ENCODE measurements around the gene NUDT13. TPM values are rescaled to one million over a fixed set of nuclear protein-coding genes. Genes with fewer than 3 reads are reported as not detected.
A peak's percentile ranks its signal among the peaks of the same experiment; 100 is the strongest.

Gene NUDT13
- total RNA-seq, 1 donor from 2014 or later, result 3.4 TPM

GRCh38 chr10:73166972-73167371 is 56.7 kb downstream of the NUDT13 start:
- Mint-ChIP-seq H3K4me1 (peaks cover 28% of the 10 kb centered on the region), H3K27me3 (ENCODE audit: low read depth) (no peaks in the 10 kb centered on the region), H3K9me3 (no peaks in the 10 kb centered on the region), H3K36me3 (ENCODE audit: low read depth) (peaks cover 13% of the 10 kb centered on the region), H3K4me3 (peak overlapping the region; percentile 100), H3K27ac (ENCODE audit: unreplicated experiment) (peak overlapping the region; percentile 100)
- TF ChIP-seq CTCF (conservative IDR thresholded peaks at IDR 0.05), result no peak
- DNase-seq (ENCODE audit: low read depth, low spot score), result no peak

- TF ChIP-seq CTCF (conservative IDR thresholded peaks at IDR 0.05), result no peak
- H3K4me3 Mint-ChIP-seq, result peak overlapping the region; percentile 100
- no peaks in the 10 kb centered on the region for H3K27me3 Mint-ChIP-seq (ENCODE audit: low read depth)
- DNase-seq (ENCODE audit: low read depth, low spot score), result no peak
- H3K36me3 Mint-ChIP-seq (ENCODE audit: low read depth), result peaks cover 9% of the 10 kb centered on the region
- H3K27ac Mint-ChIP-seq (ENCODE audit: unreplicated experiment), result peak overlapping the region; percentile 100
- peaks cover 28% of the 10 kb centered on the region for H3K4me1 Mint-ChIP-seq
- no peaks in the 10 kb centered on the region for H3K9me3 Mint-ChIP-seq
These were observed 57.2 kb downstream of the NUDT13 start for GRCh38 chr10:73167458-73167782.

- H3K4me1 Mint-ChIP-seq, result peaks cover 28% of the 10 kb centered on the region
- peak within 1 kb of the TSS; percentile 100 for H3K27ac Mint-ChIP-seq (ENCODE audit: unreplicated experiment)
- peak; percentile 37 for TF ChIP-seq CTCF (conservative IDR thresholded peaks at IDR 0.05)
- H3K9me3 Mint-ChIP-seq, result no peaks in the 10 kb centered on the region
- H3K4me3 Mint-ChIP-seq, result peak within 1 kb of the TSS; percentile 100
- peaks cover 5% of the 10 kb centered on the region for H3K36me3 Mint-ChIP-seq (ENCODE audit: low read depth)
- H3K27me3 Mint-ChIP-seq (ENCODE audit: low read depth), result no peaks in the 10 kb centered on the region
- peak; percentile 86 for DNase-seq (ENCODE audit: low read depth, low spot score)
These were observed 57.7 kb downstream of the NUDT13 start, which contains the start of the genes ECD and FAM149B1 for GRCh38 chr10:73167783-73168464. Gene ECD, minus strand, starts transcription at chr10:73168008. Its CDS starts 4,071 bp downstream, at chr10:73163937. Gene FAM149B1, plus strand, starts transcription at chr10:73168119. Its CDS starts 221 bp downstream, at chr10:73168340.

GRCh38 chr10:73168465-73168803 is 58.2 kb downstream of the NUDT13 start:
- Mint-ChIP-seq H3K4me3 (peak overlapping the region; percentile 100), H3K27ac (ENCODE audit: unreplicated experiment) (peak overlapping the region; percentile 98), H3K27me3 (ENCODE audit: low read depth) (no peaks in the 10 kb centered on the region), H3K9me3 (no peaks in the 10 kb centered on the region), H3K36me3 (ENCODE audit: low read depth) (peaks cover 3% of the 10 kb centered on the region), H3K4me1 (peaks cover 28% of the 10 kb centered on the region)
- TF ChIP-seq CTCF (conservative IDR thresholded peaks at IDR 0.05), result peak; percentile 2
- DNase-seq (ENCODE audit: low read depth, low spot score), result no peak

GRCh38 chr10:73169320-73169719 is 59.1 kb downstream of the NUDT13 start:
- no peak for DNase-seq (ENCODE audit: low read depth, low spot score)
- no peaks in the 10 kb centered on the region for H3K9me3 Mint-ChIP-seq
- H3K27ac Mint-ChIP-seq (ENCODE audit: unreplicated experiment), result no peak overlapping the region
- H3K36me3 Mint-ChIP-seq (ENCODE audit: low read depth), result peaks cover 3% of the 10 kb centered on the region
- H3K4me3 Mint-ChIP-seq, result peak overlapping the region; percentile 76
- TF ChIP-seq CTCF (conservative IDR thresholded peaks at IDR 0.05), result no peak
- H3K4me1 Mint-ChIP-seq, result peaks cover 28% of the 10 kb centered on the region
- no peaks in the 10 kb centered on the region for H3K27me3 Mint-ChIP-seq (ENCODE audit: low read depth)

Measured in neural crest cell (in vitro differentiated cells).